SK-N-SH (cell line): ENCODE measurements around the gene PPP1R14C. TPM values are rescaled to one million over a fixed set of nuclear protein-coding genes. Genes with fewer than 3 reads are reported as not detected.

Experiments used
- CTCF ChIA-PET: fragments of 300-600, 350-600 bp; formaldehyde crosslinking; extraction: SDS; loops from one replicate; lab custom pipeline; 2021; lab: Yijun Ruan, JAX
- POLR2A ChIA-PET: fragments of 350-600 bp; sonication (Branson Sonifier 250); formaldehyde crosslinking; extraction: SDS; loops from one replicate; lab custom pipeline; 2020; ENCODE audit warnings: antibody characterized with exemption, inconsistent platforms; lab: Yijun Ruan, JAX
- DNase-seq: peaks from one replicate; pipeline ENCODE4 v3.0.0; 2012
- H2AFZ ChIP-seq: fragments of 200-600 bp; sonication (generic); 2 replicates; pipeline ENCODE4 v1.8.1; 2016; ENCODE audit warnings: antibody characterized with exemption, mild to moderate bottlenecking, low read depth
- H3F3A ChIP-seq: fragments of 200-600 bp; sonication (generic); replicated peaks from 2 replicates; pipeline ENCODE3; 2016; ENCODE audit warnings: antibody characterized with exemption, mild to moderate bottlenecking; ENCODE audit not compliant: insufficient read depth
- H3K27ac ChIP-seq, 2 experiments: fragments of 200-500 bp in 1 of 2; fragments of 200-600 bp in 1 of 2; sonication (Bioruptor generic) in 1 of 2; sonication (generic), shearing (Covaris generic) in 1 of 2; 2 replicates each; pipeline versions ENCODE4 v1.5.1 to v1.6.1; 2014 to 2016; ENCODE audit warnings: low read depth in 2 of 2, inconsistent platforms in 1 of 2, low read length in 1 of 2, mild to moderate bottlenecking in 1 of 2, mixed read lengths in 1 of 2
- H3K27me3 ChIP-seq: fragments of 200-600 bp; sonication (generic), shearing (Covaris generic); 2 replicates; pipeline ENCODE4 v1.6.1; 2016; ENCODE audit warnings: mixed run types; ENCODE audit not compliant: insufficient read depth
- H3K36me3 ChIP-seq, 2 experiments: fragments of 200-500 bp in 1 of 2; fragments of 200-600 bp in 1 of 2; sonication (Bioruptor generic) in 1 of 2; sonication (generic) in 1 of 2; replicated peaks in 1 of 2; 2 replicates each; pipeline versions ENCODE3 to v1.5.1; 2014 to 2016; ENCODE audit warnings: low read length in 1 of 2, mild to moderate bottlenecking in 1 of 2; ENCODE audit not compliant: insufficient read depth in 2 of 2, control insufficient read depth in 1 of 2
- H3K4me1 ChIP-seq, 2 experiments: fragments of 200-500 bp in 1 of 2; fragments of 200-600 bp in 1 of 2; sonication (Bioruptor generic) in 1 of 2; sonication (generic), shearing (Covaris generic) in 1 of 2; 2 replicates each; pipeline versions ENCODE4 v1.5.1 to v1.6.1; 2014 to 2016; ENCODE audit warnings: low read depth in 1 of 2, low read length in 1 of 2, mixed run types in 1 of 2; ENCODE audit not compliant: insufficient read depth in 2 of 2, control insufficient read depth in 1 of 2
- H3K4me2 ChIP-seq: fragments of 200-600 bp; sonication (generic), shearing (Covaris generic); 2 replicates; pipeline ENCODE4 v1.6.1; 2017; ENCODE audit warnings: mixed run types
- H3K4me3 ChIP-seq, 2 experiments: fragments of 200-500 bp in 1 of 2; fragments of 200-600 bp in 1 of 2; sonication (Bioruptor generic) in 1 of 2; sonication (generic), shearing (Covaris generic) in 1 of 2; 2 replicates each; pipeline versions ENCODE4 v1.5.1 to v1.8.1; 2014 to 2016; ENCODE audit warnings: low read depth in 2 of 2, inconsistent platforms in 1 of 2, low read length in 1 of 2, mild to moderate bottlenecking in 1 of 2, mixed read lengths in 1 of 2, moderate library complexity in 1 of 2
- H3K79me2 ChIP-seq: fragments of 200-600 bp; sonication (generic); 2 replicates; pipeline ENCODE4 v1.8.1; 2017; ENCODE audit warnings: mild to moderate bottlenecking; ENCODE audit not compliant: insufficient read depth
- H3K9ac ChIP-seq: fragments of 200-600 bp; sonication (generic); 2 replicates; pipeline ENCODE4 v1.6.1; 2017; ENCODE audit warnings: mixed run types
- H3K9me2 ChIP-seq: fragments of 200-600 bp; sonication (generic); 2 replicates; pipeline ENCODE4 v1.6.1; 2017; ENCODE audit warnings: mixed run types
- H3K9me3 ChIP-seq: fragments of 200-600 bp; sonication (generic); 2 replicates; pipeline ENCODE4 v1.6.1; 2017; ENCODE audit warnings: mixed run types, mild to moderate bottlenecking, moderate library complexity
- H4K20me1 ChIP-seq: fragments of 200-600 bp; sonication (generic); 2 replicates; pipeline ENCODE4 v1.6.1; 2017; ENCODE audit warnings: mild to moderate bottlenecking, mixed run types; ENCODE audit not compliant: insufficient read depth
- CHD2 ChIP-seq: fragments of 150-350 bp; IDR thresholded peaks from 2 replicates; pipeline ENCODE4 v1.6.1; 2018; ENCODE audit warnings: low read length; ENCODE audit not compliant: partially characterized antibody
- ELF1 ChIP-seq: IDR thresholded peaks from 2 replicates; pipeline ENCODE4 v1.4.0; 2012
- EP300 ChIP-seq, 2 experiments: IDR thresholded peaks; 2 replicates each; pipeline versions ENCODE4 v1.4.0 to v1.6.1; 2012; ENCODE audit warnings: borderline replicate concordance in 1 of 2, low read depth in 1 of 2, low read length in 1 of 2
- GATA2 ChIP-seq: sonication (generic); formaldehyde crosslinking; IDR thresholded peaks from 2 replicates; pipeline ENCODE4 v1.5.0; 2020; ENCODE audit warnings: mild to moderate bottlenecking, missing genetic modification reagents
- MXI1 ChIP-seq: IDR thresholded peaks from 2 replicates; pipeline ENCODE4 v1.6.1; 2012; ENCODE audit warnings: mild to moderate bottlenecking, low read depth, low read length, improper control_type of control experiment
- RAD21 ChIP-seq: IDR thresholded peaks from 2 replicates; pipeline ENCODE4 v1.6.1; 2012; ENCODE audit warnings: mild to moderate bottlenecking, low read length
- SIN3A ChIP-seq: IDR thresholded peaks from 2 replicates; pipeline ENCODE4 v1.6.1; 2012; ENCODE audit warnings: low read depth, mild to moderate bottlenecking, low read length, moderate library complexity, borderline replicate concordance
- TCF12 ChIP-seq: IDR thresholded peaks from 2 replicates; pipeline ENCODE4 v1.4.0; 2012
- TEAD4 ChIP-seq: IDR thresholded peaks from 2 replicates; pipeline ENCODE4 v1.4.0; 2012; ENCODE audit warnings: mild to moderate bottlenecking, borderline replicate concordance; ENCODE audit not compliant: insufficient read depth
- WGBS: methylation state at CpG from one replicate; pipeline ENCODE4 v1.1.6; 2017; ENCODE audit warnings: low lambda C conversion rate; 5-methylcytosine and 5-hydroxymethylcytosine counted together
- polyA plus RNA-seq, 3 experiments: library from polyadenylated mRNA; depleted of rRNA; stranded (reverse); fragments of >200 nt; gene quantifications; 2 replicates each; pipeline ENCODE4 v1.2.3, GENCODE V29; 2012
- TF ChIP-seq, protein P1 (sequence below): IDR thresholded peaks from 2 replicates; pipeline ENCODE4 v1.6.1; 2012; ENCODE audit warnings: mild to moderate bottlenecking, low read depth, low read length, moderate library complexity
- TF ChIP-seq, protein P2 (sequence below): IDR thresholded peaks from 2 replicates; pipeline ENCODE4; 2012

Gene PPP1R14C
- polyA plus RNA-seq, 1 of the 3 experiments (the other 2 are of a cell fraction), result not detected

DNA sequence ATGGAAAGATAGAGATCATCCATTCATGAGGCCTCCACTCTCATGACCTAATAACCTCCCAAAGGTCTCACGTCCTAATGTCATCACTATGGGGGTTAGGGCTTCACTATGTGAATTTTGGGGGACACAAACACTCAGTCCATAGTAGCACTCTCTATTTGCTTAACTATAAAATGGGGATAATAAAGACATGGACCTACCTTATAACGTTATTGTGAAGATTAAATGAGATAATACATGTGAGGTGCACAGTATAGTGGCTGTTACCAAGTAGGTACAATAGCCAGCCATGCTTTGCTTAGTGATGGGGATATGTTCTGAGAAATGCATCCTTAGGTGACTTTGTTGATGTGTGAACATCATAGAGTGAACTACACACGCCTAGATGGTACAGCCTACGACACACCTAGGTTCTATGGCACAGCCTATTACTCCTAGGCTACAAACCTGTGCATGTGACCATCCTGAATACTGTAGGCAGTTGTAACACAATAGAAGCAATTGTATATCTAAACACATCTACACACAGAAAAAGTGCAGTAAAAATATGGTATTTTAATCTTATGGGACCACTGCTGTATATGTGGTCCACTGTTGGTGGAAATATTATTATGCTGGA is 39.7 kb downstream of the PPP1R14C start:
- Histone ChIP-seq H3K27ac (no peak overlapping the region), H3K79me2 (no peaks in the 10 kb centered on the region), H2AFZ (no peak overlapping the region), H3K4me3 (no peak overlapping the region), H3K9me3 (no peaks in the 10 kb centered on the region), H3K4me2 (no peak overlapping the region), H3K4me1 (no peaks in the 10 kb centered on the region), H3K27me3 (no peaks in the 10 kb centered on the region; the same call in 1 of the 2 replicates), H3F3A (no peaks in the 10 kb centered on the region), H3K9me2 (no peaks in the 10 kb centered on the region), H4K20me1 (no peaks in the 10 kb centered on the region), H3K36me3 (no peaks in the 10 kb centered on the region), H3K9ac (no peak overlapping the region)
- TF ChIP-seq, protein P1, sequence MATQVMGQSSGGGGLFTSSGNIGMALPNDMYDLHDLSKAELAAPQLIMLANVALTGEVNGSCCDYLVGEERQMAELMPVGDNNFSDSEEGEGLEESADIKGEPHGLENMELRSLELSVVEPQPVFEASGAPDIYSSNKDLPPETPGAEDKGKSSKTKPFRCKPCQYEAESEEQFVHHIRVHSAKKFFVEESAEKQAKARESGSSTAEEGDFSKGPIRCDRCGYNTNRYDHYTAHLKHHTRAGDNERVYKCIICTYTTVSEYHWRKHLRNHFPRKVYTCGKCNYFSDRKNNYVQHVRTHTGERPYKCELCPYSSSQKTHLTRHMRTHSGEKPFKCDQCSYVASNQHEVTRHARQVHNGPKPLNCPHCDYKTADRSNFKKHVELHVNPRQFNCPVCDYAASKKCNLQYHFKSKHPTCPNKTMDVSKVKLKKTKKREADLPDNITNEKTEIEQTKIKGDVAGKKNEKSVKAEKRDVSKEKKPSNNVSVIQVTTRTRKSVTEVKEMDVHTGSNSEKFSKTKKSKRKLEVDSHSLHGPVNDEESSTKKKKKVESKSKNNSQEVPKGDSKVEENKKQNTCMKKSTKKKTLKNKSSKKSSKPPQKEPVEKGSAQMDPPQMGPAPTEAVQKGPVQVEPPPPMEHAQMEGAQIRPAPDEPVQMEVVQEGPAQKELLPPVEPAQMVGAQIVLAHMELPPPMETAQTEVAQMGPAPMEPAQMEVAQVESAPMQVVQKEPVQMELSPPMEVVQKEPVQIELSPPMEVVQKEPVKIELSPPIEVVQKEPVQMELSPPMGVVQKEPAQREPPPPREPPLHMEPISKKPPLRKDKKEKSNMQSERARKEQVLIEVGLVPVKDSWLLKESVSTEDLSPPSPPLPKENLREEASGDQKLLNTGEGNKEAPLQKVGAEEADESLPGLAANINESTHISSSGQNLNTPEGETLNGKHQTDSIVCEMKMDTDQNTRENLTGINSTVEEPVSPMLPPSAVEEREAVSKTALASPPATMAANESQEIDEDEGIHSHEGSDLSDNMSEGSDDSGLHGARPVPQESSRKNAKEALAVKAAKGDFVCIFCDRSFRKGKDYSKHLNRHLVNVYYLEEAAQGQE, result no peak
- TF ChIP-seq TCF12 (no peak), EP300 (IDR thresholded peaks at IDR 0.05; ENCODE audit: borderline replicate concordance in 1 of 2, low read depth in 1 of 2, low read length in 1 of 2) (no peak), TEAD4 (no peak), GATA2 (CRISPR knock-in tag) (no peak), MXI1 (no peak), SIN3A (no peak), CHD2 (no peak), ELF1 (no peak)
- POLR2A ChIA-PET, result no interaction called here
- WGBS, result 15% methylated on average over 4 of the region's 4 CpGs
- CTCF ChIA-PET, result no interaction called here
- no peak for DNase-seq

- Histone ChIP-seq H2AFZ (no peak overlapping the region), H3K4me3 (no peak overlapping the region), H3K9me3 (no peaks in the 10 kb centered on the region), H3K27ac (no peak overlapping the region), H3K79me2 (no peaks in the 10 kb centered on the region), H3K36me3 (no peaks in the 10 kb centered on the region), H3K4me1 (no peaks in the 10 kb centered on the region), H3K4me2 (no peak overlapping the region), H3K9me2 (no peaks in the 10 kb centered on the region), H4K20me1 (no peaks in the 10 kb centered on the region), H3K27me3 (no peaks in the 10 kb centered on the region; the same call in 1 of the 2 replicates), H3K9ac (no peak overlapping the region), H3F3A (no peaks in the 10 kb centered on the region)
- TF ChIP-seq EP300 (IDR thresholded peaks at IDR 0.05; ENCODE audit: borderline replicate concordance in 1 of 2, low read depth in 1 of 2, low read length in 1 of 2) (no peak), RAD21 (no peak)
- TF ChIP-seq, protein P2, sequence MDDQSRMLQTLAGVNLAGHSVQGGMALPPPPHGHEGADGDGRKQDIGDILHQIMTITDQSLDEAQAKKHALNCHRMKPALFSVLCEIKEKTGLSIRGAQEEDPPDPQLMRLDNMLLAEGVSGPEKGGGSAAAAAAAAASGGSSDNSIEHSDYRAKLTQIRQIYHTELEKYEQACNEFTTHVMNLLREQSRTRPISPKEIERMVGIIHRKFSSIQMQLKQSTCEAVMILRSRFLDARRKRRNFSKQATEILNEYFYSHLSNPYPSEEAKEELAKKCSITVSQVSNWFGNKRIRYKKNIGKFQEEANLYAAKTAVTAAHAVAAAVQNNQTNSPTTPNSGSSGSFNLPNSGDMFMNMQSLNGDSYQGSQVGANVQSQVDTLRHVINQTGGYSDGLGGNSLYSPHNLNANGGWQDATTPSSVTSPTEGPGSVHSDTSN, result no peak
- ChIA-PET POLR2A (no interaction called here), CTCF (no interaction called here)
- 6% methylated on average over 4 of the region's 4 CpGs for WGBS
- no peak for DNase-seq
These were observed 40.3 kb downstream of the PPP1R14C start for GRCh38 chr6:150183105-150183504.
